CD4-positive, alpha-beta T cell treated with Interferon gamma for 1 hour (primary cell): ENCODE measurements around the gene SMG6.
"Not testable (repeated sequence)": the region's sequence is repeated elsewhere in the genome, so short reads cannot be mapped to it uniquely, and the experiment has no call there.

Source experiments
- DNase-seq: peaks from one replicate; pipeline ENCODE4 v3.0.0-alpha.2; 2020

Gene SMG6

DNA sequence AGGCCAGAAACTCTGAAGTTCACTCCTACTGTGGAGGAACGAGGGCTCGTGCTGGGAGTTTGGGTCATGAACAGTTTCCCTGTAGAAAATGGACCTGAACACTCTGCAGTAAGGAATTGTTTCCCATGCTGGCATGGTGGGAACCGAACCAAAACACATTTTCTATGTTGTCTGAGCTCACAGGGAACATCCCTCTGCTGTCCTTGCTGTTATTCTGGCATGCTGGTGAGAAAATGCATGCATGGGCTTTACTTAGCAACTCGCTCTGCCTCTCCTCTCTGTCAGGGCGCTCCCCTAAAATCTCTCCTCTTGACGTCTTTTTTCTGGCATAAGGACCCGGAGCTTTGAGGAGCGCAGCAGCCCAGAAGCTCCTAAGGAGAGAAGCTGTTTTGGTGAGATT lies 283.9 kb downstream of the SMG6 start:
- DNase-seq = no peak

DNA sequence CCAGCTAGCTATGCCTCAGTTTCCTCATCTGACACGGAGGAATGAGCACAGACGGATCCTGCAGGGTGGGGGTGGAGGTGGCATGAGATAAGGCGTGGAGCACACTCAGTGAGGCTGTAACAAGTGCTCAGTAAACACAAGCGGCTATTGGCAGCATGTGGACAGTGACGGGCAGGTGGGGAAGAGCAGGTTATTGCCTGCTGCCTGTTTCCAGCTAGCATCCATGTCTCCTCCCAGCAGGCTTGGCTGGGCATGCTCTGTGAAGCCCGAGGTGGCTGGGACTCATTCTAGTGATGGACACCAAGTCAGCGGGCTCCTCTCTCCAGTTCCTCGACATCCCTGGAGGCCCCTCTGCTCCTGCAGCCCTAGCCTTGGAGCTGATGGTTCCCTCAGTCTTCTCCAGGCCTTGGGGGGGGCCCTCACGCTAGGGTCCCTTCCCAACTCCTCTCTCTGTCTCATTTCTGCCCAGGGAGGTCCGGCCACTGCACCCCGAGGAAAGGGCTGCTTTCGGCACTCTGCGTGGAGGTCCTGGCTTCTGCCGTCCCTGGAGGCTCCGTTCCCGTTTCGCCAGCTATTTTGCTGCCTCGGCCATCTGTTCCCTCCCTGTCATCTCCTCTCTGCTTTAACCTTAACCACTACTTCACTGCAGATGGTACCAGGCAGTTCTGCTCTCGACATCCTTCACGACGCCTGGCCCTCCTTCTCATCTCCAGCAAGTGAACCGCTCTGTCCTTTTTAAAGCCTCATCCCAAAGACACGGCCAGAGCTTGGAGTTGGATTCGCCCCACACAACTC lies 284.7 kb downstream of the SMG6 start:
- DNase-seq = no peak

DNA sequence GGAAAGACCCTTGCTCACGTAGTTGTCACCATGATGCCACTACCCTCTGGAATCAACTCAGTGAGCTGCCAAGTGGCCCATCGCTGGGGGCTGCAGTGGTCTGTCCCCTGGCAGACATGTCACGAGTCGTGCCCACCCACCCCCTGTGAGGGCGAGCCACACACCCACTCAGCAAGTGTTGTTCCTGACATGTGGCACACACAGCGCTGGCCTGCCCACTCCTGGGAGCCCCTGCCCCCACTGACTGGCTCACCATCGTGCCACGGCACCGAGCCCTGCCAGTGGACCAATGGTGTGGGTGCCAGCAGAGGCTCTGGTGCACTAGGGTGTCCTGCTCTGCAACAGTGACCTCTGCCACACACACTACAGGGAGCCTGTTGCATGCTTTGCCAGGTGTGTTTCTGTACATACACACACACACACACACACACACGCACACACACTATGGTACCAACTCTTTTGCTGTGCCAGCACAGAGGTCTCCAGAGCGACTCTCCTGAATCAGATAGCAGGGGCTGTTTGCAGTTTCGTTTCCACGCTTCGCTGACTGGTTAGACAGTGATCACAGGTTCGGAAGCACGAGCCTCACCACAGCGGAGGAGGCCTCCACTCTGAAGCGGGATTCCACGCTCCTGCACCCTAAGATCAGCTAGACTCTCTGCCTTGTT lies 286.2 kb downstream of the SMG6 start:
- no peak for DNase-seq

DNA sequence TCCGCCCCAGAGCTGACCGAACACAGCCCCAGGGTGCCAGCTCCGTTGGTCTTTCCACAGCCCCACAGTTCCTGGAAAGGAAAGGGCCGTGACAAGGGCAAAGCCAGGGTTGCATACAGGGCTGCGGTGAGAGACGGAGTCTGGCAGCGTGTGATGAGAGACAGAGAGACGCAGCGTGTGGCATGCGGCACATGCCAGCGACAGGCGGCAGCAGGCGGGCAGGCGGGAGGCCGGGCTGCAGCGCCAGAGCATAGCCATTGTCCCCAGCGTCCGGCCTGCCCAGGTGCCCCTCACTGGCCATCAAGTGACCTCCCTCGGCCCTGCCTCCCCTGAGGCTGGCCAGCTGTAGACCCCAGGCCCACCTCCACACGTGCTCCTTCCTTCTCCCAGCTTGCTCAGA lies 287.1 kb downstream of the SMG6 start:
- DNase-seq = no peak

DNA sequence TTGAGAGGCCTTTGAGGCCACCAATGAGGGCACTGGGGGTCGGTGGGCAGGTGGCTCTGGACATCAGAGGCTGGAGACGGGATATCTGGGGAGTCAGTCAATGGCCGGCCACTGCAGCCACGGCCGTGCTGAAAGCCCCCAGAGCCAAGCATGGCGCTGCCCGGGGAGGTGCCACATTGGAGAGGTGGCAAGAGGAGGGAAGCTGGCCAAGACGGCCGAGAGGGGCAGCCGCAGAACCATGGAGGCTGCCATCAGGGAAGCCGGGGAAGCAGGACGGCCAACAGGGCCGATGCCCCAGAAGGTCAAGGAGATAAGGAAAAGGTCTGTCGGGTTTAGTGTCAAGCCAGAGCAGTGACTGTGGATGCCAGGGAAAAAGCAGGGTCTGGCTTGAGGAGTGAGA lies 288.3 kb downstream of the SMG6 start:
- no peak for DNase-seq

DNA sequence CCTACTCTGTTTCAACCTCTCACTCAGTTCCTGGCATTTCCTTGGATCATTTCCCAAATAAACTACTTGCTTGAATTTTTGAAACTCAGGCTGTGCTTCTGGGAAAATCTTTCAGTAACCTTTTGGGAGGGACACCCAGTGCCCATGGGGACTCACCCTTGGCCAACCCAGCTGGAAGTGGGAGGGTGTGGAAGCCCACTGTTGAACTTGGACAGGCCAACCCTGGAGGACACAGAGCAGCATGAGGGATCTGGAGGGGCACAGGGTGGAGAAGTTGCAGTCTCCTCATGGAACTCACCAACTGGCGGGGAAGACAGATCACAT lies 289.6 kb downstream of the SMG6 start:
- no peak for DNase-seq

DNA sequence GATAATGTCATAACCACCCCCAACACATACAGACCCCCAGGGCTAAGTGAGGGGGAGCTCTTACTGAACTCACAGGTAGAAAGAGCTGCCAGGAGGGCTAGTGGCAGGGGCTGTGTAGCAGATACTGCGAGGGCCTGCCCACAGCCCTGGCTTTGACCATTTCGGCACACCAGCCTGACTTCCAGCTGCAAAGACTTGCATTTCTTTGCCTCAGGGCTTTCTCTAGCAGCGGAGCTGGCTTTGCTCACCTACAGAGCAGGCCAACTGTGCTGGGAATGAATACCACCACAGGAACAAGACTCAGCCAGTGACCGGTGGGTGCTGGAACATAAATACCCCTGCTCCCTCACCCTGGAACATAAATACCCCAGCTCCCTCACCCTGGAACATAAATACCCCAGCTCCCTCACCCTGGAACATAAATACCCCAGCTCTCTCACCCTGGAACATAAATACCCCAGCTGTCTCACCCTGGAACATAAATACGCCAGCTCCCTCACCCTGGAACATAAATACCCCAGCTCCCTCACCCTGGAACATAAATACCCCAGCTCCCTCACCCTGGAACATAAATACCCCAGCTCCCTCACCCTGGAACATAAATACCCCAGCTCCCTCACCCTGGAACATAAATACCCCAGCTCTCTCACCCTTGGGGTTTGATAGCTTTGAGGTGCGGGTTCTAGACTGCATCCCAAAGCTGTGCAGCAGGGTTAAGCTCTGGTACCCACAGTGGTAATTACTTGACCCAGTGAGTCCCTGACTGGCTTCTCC lies 290.2 kb downstream of the SMG6 start:
- DNase-seq = not testable (repeated sequence)

DNA sequence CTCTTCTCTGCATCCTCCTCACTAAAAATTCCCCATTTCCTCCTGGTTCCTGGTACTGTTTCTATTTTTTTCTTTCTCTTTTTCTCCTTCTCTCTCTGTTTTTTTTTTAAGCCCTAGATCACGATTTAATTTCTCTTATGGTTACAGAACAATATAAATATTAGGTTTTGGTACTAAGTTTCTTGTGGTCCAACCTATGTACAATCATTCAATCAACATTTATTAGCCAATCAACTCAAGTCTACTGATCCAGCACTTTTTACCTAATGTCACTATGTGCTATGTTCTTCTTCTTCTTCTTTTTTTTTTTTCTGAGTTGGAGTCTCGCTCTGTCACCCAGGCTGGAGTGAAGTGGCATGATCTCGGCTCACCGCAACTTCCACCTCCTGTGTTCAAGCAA lies 291.1 kb downstream of the SMG6 start:
- DNase-seq = no peak

DNA sequence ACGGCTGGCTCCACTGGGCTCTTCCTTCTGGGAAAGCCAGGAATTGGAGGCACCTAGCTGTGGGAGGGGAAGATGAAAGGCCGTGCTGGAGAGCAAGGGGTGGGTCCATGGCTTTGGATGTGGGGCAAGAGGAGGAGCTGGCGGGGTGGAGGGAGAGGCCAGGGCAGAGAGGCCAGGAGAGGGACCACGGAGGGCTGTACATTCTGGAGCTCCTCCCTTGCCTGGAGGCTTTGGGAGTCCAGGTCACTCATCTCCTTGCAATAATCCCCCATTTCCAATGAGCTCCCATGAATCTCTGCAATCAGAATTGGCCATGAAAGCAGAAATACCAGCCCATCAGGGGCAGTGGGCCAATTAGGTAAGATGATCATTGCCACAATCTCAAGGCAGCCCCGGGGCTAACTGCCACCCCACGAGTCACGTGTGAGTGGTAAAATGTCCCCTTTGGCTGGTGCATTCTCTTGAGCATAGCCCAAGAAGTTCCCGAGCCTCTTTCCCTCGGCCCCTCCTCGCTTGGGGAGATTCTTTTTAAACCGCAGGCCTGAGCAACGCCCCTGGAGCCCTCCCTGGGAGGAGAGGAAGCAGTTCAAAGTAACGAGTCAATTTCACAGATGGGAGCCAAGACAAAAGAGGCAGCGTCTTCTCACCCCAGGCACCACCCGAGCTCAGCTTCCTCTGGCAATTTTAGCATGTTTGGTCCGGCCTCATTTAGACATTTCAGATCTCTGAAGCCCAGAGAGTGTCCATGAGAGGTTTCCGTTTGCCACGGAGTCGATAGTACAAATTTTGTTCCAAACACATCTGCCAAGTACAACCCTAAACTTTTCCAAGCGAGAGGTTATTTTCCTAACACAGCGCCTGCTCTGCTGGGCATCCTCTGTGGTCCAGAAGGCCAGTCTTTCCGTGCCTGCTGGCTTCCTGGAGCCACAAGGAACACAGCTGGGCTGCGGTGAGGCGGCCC lies 291.9 kb downstream of the SMG6 start:
- DNase-seq = no peak
